ENCODE data around the gene GRAMD1B.

DNA sequence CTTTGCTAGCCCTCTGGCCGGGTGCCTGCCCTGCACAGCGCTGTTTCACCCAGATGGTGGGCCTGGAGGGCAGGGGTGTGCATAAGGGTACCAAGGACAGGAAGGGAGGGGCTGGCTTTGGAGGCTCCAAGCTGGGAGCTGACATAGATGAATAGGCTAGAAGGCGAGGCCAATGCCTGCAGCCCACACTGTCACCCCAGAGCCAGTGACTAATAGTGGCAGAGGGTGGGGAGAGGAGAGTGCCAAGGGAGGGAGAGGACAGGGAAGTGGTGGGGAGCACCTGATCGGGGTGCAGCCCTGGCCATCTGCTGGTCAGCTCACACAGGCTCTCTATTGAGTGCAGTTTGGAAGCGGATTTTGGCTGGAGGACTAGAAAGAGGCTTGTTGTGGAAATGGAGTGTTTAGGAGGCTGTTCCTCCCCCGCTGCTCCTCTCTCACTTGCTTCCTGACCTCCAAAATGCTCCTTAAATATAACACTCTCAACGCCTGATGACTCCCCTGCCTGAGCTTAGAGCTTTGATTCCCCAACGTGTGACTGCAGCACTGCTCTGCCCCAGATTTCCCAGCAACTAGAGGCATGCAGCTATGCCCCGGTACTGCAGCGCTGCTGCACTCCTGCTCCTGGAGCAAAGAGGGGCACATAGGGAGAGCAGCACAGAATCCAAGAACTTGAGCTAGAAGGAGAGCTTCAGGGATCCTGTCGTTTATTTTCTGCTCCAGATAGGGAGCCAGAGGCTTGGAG lies 89.2 kb downstream of the GRAMD1B start:
- TF ChIP-seq, protein P1, sequence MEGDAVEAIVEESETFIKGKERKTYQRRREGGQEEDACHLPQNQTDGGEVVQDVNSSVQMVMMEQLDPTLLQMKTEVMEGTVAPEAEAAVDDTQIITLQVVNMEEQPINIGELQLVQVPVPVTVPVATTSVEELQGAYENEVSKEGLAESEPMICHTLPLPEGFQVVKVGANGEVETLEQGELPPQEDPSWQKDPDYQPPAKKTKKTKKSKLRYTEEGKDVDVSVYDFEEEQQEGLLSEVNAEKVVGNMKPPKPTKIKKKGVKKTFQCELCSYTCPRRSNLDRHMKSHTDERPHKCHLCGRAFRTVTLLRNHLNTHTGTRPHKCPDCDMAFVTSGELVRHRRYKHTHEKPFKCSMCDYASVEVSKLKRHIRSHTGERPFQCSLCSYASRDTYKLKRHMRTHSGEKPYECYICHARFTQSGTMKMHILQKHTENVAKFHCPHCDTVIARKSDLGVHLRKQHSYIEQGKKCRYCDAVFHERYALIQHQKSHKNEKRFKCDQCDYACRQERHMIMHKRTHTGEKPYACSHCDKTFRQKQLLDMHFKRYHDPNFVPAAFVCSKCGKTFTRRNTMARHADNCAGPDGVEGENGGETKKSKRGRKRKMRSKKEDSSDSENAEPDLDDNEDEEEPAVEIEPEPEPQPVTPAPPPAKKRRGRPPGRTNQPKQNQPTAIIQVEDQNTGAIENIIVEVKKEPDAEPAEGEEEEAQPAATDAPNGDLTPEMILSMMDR (IDR thresholded peaks at IDR 0.05), result no peak
- no peak for TF ChIP-seq POLR2A (IDR thresholded peaks at IDR 0.05)
